ENCODE data around the gene MROH2B.

- TF ChIP-seq, protein P1, sequence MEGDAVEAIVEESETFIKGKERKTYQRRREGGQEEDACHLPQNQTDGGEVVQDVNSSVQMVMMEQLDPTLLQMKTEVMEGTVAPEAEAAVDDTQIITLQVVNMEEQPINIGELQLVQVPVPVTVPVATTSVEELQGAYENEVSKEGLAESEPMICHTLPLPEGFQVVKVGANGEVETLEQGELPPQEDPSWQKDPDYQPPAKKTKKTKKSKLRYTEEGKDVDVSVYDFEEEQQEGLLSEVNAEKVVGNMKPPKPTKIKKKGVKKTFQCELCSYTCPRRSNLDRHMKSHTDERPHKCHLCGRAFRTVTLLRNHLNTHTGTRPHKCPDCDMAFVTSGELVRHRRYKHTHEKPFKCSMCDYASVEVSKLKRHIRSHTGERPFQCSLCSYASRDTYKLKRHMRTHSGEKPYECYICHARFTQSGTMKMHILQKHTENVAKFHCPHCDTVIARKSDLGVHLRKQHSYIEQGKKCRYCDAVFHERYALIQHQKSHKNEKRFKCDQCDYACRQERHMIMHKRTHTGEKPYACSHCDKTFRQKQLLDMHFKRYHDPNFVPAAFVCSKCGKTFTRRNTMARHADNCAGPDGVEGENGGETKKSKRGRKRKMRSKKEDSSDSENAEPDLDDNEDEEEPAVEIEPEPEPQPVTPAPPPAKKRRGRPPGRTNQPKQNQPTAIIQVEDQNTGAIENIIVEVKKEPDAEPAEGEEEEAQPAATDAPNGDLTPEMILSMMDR (IDR thresholded peaks at IDR 0.05), result no peak
- TF ChIP-seq POLR2A (IDR thresholded peaks at IDR 0.05), result no peak
Measured at GRCh38 chr5:40999966-41000365, 71.2 kb downstream of the MROH2B start.
